Osteocyte (in vitro differentiated cells): ENCODE data around the gene PAPOLA. TPM values are rescaled to one million over a fixed set of nuclear protein-coding genes. Genes with fewer than 3 reads are reported as not detected.
"Not testable (repeated sequence)": the region's sequence is repeated elsewhere in the genome, so short reads cannot be mapped to it uniquely, and the experiment has no call there.

Experiments
- DNase-seq: peaks from one replicate; pipeline ENCODE4 v3.0.0; 2021; ENCODE audit warnings: mixed read lengths; ENCODE audit not compliant: unreplicated experiment; ENCODE audit errors: extremely low spot score
- H3K27ac Mint-ChIP-seq: one replicate; pipeline ENCODE4 v1.8.0; 2021; ENCODE audit warnings: mild to moderate bottlenecking, mixed read lengths; ENCODE audit not compliant: unreplicated experiment
- H3K27me3 Mint-ChIP-seq: one replicate; pipeline ENCODE4 v1.8.0; 2021; ENCODE audit warnings: mixed read lengths; ENCODE audit not compliant: unreplicated experiment
- H3K36me3 Mint-ChIP-seq: one replicate; pipeline ENCODE4 v1.8.0; 2021; ENCODE audit warnings: mixed read lengths; ENCODE audit not compliant: unreplicated experiment
- H3K4me1 Mint-ChIP-seq: one replicate; pipeline ENCODE4 v1.8.0; 2021; ENCODE audit warnings: mixed read lengths; ENCODE audit not compliant: unreplicated experiment
- H3K4me3 Mint-ChIP-seq: one replicate; pipeline ENCODE4 v1.8.0; 2021; ENCODE audit warnings: mild to moderate bottlenecking, moderate library complexity, mixed read lengths; ENCODE audit not compliant: unreplicated experiment
- H3K9me3 Mint-ChIP-seq: one replicate; pipeline ENCODE4 v1.8.0; 2021; ENCODE audit warnings: mixed read lengths; ENCODE audit not compliant: unreplicated experiment
- total RNA-seq: library from RNA; stranded (reverse); gene quantifications from 2 replicates; pipeline ENCODE4 v1.2.1, GENCODE V29; 2021
- TF ChIP-seq, protein P1 (sequence below): fragments of 200-600 bp; sonication (generic); IDR thresholded peaks from 2 replicates; pipeline ENCODE4 v1.5.0; 2021; ENCODE audit warnings: antibody characterized with exemption, mild to moderate bottlenecking, moderate library complexity

PAPOLA gene
- total RNA-seq, 1 donor from 2014 or later: 143 TPM

DNA sequence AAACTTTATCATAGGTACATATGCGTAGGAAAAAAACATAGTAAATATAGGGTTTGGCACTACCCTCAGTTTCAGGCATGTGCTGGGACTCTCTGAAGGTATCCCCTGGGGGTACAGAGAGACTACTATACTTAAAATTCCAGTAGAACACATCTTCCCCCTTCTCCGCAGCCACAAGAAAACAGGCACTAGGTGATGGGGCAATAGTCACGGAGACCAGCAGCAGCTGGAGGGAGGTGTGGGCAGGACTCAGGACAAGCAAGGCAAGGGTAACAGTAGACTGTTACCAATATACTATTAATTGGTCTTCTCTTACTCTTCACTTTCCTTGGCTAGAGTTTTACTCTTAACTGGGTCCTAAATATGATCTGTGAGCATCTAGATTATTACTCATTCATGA is 4.6 kb upstream of the PAPOLA start:
- H3K4me3 Mint-ChIP-seq: no peak overlapping the region
- H3K36me3 Mint-ChIP-seq: no peaks in the 10 kb centered on the region
- H3K9me3 Mint-ChIP-seq: no peaks in the 10 kb centered on the region
- H3K4me1 Mint-ChIP-seq: peaks cover 8% of the 10 kb centered on the region
- H3K27ac Mint-ChIP-seq: no peak overlapping the region
- TF ChIP-seq, protein P1, sequence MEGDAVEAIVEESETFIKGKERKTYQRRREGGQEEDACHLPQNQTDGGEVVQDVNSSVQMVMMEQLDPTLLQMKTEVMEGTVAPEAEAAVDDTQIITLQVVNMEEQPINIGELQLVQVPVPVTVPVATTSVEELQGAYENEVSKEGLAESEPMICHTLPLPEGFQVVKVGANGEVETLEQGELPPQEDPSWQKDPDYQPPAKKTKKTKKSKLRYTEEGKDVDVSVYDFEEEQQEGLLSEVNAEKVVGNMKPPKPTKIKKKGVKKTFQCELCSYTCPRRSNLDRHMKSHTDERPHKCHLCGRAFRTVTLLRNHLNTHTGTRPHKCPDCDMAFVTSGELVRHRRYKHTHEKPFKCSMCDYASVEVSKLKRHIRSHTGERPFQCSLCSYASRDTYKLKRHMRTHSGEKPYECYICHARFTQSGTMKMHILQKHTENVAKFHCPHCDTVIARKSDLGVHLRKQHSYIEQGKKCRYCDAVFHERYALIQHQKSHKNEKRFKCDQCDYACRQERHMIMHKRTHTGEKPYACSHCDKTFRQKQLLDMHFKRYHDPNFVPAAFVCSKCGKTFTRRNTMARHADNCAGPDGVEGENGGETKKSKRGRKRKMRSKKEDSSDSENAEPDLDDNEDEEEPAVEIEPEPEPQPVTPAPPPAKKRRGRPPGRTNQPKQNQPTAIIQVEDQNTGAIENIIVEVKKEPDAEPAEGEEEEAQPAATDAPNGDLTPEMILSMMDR: no peak
- H3K27me3 Mint-ChIP-seq: peaks cover 34% of the 10 kb centered on the region
- DNase-seq: no peak

DNA sequence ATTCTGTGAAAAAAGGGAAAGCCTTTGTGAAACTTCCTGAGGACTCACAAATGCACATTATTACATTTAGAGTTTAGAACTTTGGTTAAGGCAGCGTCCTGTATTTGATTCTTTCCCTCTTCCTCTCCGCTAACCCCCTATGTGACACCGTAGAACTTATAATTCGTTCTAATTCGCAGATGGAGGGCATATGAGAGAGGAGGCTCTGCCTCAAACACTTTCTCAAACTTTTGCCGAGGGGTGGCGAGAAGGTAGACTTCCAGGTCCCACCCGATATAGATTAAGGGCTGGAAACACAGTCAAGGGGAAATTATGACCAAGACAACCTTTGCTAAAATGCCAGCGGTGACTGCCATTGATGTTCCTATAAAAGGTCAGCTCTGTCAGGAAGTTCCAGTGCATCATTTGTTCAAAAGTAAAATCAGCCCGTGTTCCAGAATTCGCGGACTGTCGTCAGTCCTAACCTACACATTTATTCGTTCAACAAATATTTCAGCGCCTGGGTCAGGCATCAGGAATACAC is 904 bp upstream of the PAPOLA start:
- Mint-ChIP-seq H3K4me1 (peaks cover 35% of the 10 kb centered on the region), H3K9me3 (no peaks in the 10 kb centered on the region), H3K27me3 (peaks cover 13% of the 10 kb centered on the region), H3K27ac (peak overlapping the region; percentile 99), H3K36me3 (peaks cover 5% of the 10 kb centered on the region), H3K4me3 (peak overlapping the region; percentile 98)
- no peak for DNase-seq
- TF ChIP-seq, protein P1: no peak

DNA sequence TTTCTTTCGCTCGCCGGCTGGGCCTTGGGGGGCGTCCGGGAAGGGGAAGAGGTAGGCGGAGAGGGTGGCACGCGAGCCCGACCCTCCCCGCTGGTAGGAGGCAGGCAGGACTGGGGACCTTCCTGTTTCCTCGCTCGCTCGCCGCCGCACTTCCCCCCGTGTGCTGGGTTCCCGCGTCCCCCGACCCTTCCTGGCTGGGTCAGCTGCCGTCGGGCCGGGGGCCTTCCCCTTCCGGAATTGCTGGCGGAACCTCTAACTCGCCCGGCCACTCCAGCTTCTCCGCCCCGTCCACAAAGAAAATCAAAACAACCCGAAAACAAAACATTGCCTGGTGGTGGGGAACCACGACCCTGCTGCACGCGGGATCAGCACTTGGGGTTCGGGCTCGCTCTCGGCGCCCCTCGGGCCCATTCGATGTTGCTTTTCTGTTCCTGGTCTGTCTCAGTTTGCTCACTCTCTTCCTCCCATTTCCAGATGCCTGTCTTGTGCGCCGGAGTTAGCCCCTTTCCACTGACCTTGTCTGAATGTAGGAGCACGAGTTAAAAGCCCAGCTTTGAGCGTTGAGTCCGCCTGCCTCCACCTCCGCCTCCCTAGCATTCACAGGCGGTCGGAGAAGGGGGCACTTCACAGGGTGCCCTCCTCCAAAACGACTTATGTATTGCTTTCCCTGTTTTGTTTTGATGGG is 581 bp downstream of the PAPOLA start:
- H3K4me3 Mint-ChIP-seq: peak overlapping the region; percentile 98
- H3K9me3 Mint-ChIP-seq: no peaks in the 10 kb centered on the region
- peaks cover 13% of the 10 kb centered on the region for H3K27me3 Mint-ChIP-seq
- peaks cover 5% of the 10 kb centered on the region for H3K36me3 Mint-ChIP-seq
- TF ChIP-seq, protein P1: no peak
- peak overlapping the region; percentile 99 for H3K27ac Mint-ChIP-seq
- peak; percentile 85 for DNase-seq
- peaks cover 35% of the 10 kb centered on the region for H3K4me1 Mint-ChIP-seq

DNA sequence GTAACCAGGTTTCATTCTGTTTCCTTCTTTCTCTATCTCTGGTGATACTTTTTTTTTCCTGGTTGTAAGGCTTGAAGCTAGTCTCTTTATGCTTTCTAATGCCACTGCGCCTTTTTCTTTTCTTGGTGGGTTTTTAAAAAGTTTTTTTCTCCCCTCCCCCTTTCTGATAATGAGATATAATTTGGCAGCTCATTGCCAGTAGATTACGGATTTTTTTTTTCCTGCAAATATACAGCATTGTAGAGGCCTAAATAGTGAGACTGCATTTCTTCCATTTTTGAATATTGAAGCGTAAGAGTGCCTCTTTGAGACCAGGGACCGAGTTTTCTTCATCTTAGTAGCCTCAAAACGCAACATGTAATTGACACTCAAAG is 1.1 kb downstream of the PAPOLA start:
- Mint-ChIP-seq H3K4me3 (peak overlapping the region; percentile 98), H3K9me3 (no peaks in the 10 kb centered on the region), H3K27ac (peak overlapping the region; percentile 99), H3K4me1 (peaks cover 35% of the 10 kb centered on the region), H3K27me3 (peaks cover 8% of the 10 kb centered on the region), H3K36me3 (peaks cover 5% of the 10 kb centered on the region)
- TF ChIP-seq, protein P1: no peak
- DNase-seq: no peak

DNA sequence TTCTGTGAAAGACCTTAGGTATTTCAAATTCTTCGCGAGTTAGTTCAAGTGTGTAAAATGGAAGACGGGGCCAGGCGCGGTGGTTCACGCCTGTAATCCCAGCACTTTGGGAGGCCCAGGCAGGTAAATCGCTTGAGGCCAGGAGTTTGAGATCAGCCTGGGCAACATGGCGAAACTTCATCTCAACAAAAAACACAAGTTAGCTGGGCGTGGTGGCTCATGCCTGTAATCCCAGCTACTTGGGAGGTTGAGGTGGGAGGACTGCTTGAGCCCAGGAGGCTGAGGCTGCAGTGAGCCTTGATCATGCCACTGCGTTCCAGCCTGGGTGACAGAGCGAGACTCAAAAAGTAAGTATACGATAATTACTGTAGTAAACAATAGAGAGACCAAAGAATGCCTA is 2.2 kb downstream of the PAPOLA start:
- Mint-ChIP-seq H3K4me1 (peaks cover 43% of the 10 kb centered on the region), H3K4me3 (peak overlapping the region; percentile 98), H3K27ac (peak overlapping the region; percentile 36)
- DNase-seq, H3K27me3 Mint-ChIP-seq, H3K9me3 Mint-ChIP-seq, H3K36me3 Mint-ChIP-seq: not testable (repeated sequence)
